HG03575 (cell line): ENCODE results near the gene OTOG.

Experiments used
- ATAC-seq: cut with Tn5 transposase; IDR thresholded peaks from one replicate; pipeline ENCODE4 v1.9.1; 2021; ENCODE audit not compliant: unreplicated experiment, insufficient number of reproducible peaks, low FRiP score; ENCODE audit errors: extremely low read depth

Gene OTOG

DNA sequence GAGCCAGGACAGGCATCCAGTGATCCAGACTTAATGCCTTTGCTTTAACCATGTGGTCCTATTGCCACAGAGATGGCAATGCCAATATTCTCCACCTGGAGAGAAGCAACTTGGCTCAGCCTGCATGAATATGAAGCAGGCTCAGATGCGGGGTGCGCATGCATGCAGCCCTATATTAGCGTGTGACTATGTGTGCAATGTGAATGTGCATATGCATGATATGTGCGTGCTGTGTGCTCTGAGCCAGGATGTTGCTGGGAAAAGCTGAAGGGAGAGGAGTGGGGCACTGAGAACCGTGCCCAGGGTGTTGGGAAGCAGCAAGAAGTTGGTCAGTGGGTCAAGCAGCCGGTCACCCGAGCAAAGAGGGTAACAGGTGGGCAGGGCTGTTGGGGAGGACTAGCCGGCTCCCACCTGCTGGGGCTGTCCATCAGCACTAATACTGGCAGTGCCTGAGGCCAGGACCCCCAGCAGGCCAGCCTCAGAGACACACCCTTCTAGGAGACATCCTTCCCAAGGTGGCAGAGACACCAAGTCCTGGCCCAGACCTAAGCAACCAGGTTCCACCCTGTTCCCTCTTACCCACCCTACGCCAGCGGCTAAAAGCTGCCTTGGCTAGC lies 147.5 kb downstream of the OTOG start:
- ATAC-seq, result no peak

DNA sequence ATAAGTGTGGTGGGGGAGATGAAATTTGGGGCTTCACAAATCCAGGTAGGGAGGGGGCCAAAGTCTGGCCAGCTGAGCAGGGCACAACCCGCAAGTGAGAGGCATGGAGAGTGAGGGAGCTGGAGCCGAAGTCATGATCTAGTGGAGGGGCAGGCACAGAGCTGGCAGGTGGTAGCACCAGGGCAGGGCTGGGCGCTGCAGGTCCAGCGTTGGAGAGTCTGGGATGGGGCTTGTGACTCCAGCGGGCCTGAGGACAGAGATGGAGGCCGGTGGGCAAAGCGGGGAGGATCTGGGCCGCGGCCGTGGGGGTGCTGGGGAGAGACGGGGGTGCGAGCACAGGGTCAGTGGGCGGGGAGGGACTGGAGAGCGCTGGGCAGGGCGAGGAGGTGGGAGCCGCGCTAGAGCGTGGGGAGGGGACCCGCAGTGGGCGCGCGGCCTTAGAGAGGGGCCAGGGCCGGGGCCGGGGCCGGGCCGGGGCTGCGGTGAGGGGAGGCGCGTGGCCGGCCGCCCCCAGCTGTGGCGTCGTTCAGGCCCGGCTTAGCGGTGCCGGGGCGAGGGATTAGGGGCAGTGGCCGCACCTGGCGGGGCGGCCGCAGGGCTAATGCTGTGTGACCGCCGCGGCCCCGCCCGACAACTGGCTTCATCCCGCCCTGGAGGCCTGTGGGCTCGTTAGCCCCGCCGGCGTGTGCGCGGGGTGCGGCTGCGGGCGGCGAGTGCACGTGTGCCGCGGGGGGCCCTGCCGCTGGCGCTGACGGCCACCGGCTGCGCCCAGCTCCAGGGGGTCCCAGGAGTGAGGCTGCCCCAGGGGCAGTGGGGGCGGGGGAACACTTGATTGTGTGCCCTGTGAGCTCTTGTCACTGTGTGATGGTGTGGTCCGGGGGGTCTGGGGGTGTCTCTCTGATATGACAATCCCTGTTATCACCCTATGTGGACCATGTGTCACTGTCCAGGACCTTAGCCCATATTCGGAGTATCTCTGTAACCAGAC lies 148.7 kb downstream of the OTOG start:
- no peak for ATAC-seq

DNA sequence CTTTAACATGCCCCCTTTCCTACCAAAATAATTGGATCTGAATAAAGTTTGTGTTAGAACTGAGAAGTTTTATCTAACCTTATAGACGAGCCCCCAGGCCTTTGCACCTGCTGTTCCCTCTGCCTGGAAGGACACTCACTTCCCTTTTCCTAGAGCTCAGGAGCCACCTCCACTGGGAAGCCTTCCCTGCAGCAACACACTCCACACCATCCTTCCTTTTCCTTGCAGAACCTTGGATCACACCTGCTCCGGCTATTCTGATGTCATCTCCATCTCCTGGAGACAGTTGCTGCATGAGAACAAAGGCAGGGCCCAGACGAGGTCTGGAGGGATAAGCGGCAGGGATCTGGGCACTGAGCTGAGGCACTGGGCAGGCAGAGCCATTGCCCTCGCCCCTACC lies 149.7 kb downstream of the OTOG start:
- ATAC-seq, result no peak
